ENCODE measurements around the gene CYP4F11. TPM values are rescaled to one million over a fixed set of nuclear protein-coding genes. Genes with fewer than 3 reads are reported as not detected.
A peak's percentile ranks its signal among the peaks of the same experiment; 100 is the strongest.

CYP4F11 gene
- total and polyA plus RNA-seq, 2 of the 13 experiments (the other 11 are each of a cell fraction or from before 2014, with no cell fraction given): 7.8 to 8.4 TPM

- TF ChIP-seq ZNF687 (CRISPR knock-in tag; IDR thresholded peaks at IDR 0.05) (peak; percentile 74), HNRNPL (IDR thresholded peaks at IDR 0.05; ENCODE audit: low read depth, low read length) (peak; percentile 80), ZNF652 (CRISPR knock-in tag; IDR thresholded peaks at IDR 0.05; ENCODE audit: borderline replicate concordance, low read depth) (no peak), SNRNP70 (IDR thresholded peaks at IDR 0.05; ENCODE audit: low read depth, low read length) (no peak), MLX (CRISPR knock-in tag; IDR thresholded peaks at IDR 0.05) (no peak), GPN1 (CRISPR knock-in tag; IDR thresholded peaks at IDR 0.05; ENCODE audit: borderline replicate concordance) (no peak), ARID5B (CRISPR knock-in tag; IDR thresholded peaks at IDR 0.05) (peak; percentile 23; the same call in 1 of the 2 replicates), ZNF407 (CRISPR knock-in tag; IDR thresholded peaks at IDR 0.05; ENCODE audit: not compliant biosample characterization) (no peak), ZEB1 (IDR thresholded peaks at IDR 0.05; ENCODE audit: insufficient replicate concordance, low read depth) (peak; percentile 13), THAP7 (CRISPR knock-in tag; IDR thresholded peaks at IDR 0.05) (peak; percentile 43; the same call in 1 of the 2 replicates)
Measured at GRCh38 chr19:15934332-15935078, at the start of gene CYP4F11 (continued).

Measured in HepG2 (cell line).